GM18907 (cell line): ENCODE results near the gene DAPK3.
"Not testable (repeated sequence)": the region's sequence is repeated elsewhere in the genome, so short reads cannot be mapped to it uniquely, and the experiment has no call there.

ENCODE experiments used
- ATAC-seq: cut with Tn5 transposase; IDR thresholded peaks from one replicate; pipeline ENCODE4 v1.9.1; 2021; ENCODE audit warnings: mild to moderate bottlenecking, moderate library complexity; ENCODE audit not compliant: unreplicated experiment

The DAPK3 gene

GRCh38 chr19:3955688-3956087 lies 15.2 kb downstream of the DAPK3 start:
- no peak for ATAC-seq

GRCh38 chr19:3955276-3955675 lies 15.6 kb downstream of the DAPK3 start:
- not testable (repeated sequence) for ATAC-seq

DNA sequence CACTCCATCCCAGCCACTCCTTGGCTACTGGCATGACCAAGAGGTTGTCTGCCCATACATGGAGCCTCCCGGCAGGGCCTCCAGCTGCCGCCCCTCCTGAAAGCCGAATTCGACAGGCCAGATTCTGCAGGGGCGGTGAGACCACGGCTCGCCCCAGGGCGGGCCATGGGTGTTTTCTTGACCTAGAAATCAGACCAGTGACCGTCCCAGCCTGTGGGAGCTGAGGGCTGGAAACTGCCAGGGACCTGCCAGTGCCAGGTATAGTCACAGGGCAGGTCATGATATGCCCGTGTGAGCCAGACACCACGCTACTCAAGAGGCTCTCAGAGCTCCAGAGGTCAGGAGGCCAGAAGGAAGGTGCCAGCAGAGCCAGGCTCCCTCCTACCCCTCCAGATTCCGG lies 16.8 kb downstream of the DAPK3 start:
- ATAC-seq: no peak

- not testable (repeated sequence) for ATAC-seq
Observed at GRCh38 chr19:3952755-3953276, 18.1 kb downstream of the DAPK3 start.

DNA sequence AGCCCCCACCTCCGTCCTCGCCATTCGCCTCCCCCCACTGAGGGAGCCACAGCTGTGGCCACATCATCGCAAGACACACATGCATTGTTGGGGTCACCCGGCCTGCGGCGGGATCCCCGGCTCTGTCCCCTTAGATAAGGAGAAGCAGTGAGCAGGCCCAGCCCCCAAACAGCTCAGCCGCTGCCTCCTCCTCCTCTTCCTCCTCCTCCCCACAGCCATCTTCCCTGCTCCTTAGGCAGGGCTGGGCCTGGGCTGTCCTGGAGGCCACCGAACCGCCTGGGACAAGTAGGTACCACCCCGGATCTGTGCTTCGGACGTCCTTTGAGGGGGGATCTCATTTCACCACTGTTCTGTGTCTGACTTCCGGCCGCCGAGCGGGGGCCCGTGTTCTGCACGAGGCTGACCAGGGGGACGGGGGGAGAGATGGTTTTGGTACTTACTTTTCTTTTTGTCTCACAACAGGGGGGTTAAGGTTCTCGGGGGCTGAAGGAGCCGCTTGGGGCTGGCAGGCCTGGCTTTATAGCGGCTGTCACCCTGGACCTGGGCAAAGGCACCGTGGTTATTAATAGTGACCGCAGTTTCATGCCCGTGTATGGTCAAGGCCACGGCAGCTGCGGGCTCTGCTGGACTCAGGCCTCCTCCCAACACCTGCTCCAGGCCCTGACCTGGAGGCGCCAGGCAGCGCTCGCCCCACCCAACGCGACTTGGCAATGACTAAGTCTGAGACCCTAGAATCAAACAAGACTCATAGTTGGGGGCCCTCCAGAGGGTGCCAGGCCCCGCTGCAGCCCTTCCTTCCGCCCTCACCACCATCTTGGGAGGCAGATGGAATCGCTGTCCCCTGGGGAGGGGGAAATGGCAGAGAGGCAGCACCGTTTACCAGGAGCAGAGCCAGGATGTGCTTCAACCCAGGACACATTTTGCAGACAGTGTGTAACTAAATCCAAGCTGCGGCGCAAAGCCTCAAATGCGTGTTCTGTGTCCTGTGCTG lies 19.7 kb downstream of the DAPK3 start:
- no peak for ATAC-seq

DNA sequence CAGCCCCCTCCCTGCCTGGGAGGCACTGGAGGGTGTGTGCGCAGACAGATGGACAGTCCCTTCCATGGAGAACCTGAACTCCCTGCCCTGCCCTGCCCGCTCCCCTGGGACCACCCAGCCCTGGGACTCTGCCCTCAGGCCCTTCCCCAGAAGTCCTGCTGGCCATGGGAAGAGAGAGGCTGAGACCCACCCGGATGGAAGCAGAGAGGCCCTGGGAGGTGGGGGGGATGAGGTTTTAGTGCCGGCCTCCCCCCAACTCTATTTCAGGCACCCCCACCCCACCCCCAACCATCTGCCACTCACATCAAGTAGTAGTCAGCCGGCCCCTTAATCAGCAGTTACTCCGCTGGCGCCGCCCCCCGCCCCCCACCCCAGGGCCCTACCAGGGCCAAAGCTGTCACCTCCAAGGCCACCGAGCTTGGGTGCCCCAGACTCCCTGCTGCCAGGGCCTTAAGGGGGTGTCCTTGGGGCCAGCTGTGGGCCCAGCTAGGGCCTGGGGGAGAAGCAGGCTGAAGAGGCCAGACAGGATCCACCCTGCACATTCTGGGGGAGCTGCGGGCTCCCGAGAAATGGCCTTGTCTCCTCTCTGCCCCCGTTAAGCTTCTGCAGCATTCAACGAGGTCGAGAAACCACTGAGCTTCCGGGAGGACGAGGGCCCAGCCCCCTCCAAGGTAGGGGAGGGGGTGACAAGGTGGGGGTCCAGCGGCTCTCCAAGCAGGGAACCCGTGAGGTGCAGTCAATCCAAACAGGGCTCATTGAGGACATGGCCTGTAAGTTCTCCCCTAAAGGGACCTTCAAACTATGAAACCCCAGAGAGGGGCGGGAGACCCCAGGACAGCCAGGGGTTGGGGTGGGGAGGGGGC lies 20.7 kb downstream of the DAPK3 start:
- no peak for ATAC-seq

GRCh38 chr19:3949294-3949693 lies 21.6 kb downstream of the DAPK3 start:
- no peak for ATAC-seq

DNA sequence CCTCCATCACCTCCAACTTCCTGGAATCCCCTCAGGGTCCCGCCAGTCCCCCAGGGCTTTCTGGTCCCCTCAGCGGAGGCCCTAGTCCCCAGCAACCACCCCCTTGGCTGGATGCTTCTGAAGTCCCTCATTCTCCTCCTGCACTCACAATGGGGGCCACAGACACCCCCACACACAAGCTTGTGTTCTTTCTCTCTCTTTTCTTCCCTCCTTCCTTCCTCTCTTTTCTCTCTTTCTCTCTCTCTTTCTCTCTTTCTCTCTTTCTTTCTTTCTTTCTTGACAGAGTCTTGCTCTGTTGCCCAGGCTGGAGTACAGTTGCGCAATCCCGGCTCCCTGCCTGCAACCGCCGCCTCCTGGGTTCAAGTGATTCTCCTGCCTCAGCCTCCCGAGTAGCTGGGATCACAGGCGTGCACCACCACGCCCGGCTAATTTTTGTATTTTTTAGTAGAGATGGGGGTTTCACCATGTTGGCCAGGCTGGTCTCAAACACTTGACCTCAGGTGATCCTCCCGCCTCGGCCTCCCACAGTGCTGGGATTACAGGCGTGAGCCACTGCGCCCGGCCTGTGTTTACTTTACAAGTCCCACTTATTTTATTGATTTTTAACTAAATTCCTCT lies 23.5 kb downstream of the DAPK3 start:
- ATAC-seq: not testable (repeated sequence)

- no peak for ATAC-seq
Observed at GRCh38 chr19:3945838-3946237, 25.1 kb downstream of the DAPK3 start.

- no peak for ATAC-seq
Observed at GRCh38 chr19:3944018-3944721, 26.7 kb downstream of the DAPK3 start.

- ATAC-seq: no peak
Observed at GRCh38 chr19:3942790-3943409, 28.0 kb downstream of the DAPK3 start.

DNA sequence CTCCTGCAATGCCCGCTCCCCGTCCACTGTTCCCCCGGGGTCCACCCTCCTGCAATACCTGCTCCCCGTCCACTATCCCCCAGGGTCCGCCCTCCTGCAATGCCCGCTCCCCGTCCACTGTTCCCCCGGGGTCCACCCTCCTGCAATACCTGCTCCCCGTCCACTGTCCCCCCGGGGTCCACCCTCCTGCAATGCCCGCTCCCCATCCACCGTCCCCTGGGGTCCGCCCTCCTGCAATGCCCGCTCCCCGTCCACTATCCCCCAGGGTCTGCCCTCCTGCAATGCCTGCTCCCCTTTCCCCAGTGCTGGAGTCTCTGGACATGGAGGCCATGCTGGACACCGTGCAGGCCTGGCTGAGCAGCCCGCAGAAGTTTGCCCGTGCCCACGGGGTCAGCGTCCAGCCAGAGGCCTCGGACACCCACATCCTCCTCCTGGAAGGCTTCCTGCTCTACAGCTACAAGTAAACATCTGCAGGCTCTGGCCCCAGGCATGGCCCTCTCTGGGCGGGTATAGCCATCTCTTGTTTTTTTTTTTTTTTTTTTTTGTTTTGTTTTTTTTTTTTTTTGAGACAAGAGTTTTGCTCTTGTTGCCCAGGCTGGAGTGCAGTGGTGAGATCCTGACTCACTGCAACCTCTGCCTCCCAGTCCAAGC lies 32.5 kb downstream of the DAPK3 start:
- not testable (repeated sequence) for ATAC-seq

DNA sequence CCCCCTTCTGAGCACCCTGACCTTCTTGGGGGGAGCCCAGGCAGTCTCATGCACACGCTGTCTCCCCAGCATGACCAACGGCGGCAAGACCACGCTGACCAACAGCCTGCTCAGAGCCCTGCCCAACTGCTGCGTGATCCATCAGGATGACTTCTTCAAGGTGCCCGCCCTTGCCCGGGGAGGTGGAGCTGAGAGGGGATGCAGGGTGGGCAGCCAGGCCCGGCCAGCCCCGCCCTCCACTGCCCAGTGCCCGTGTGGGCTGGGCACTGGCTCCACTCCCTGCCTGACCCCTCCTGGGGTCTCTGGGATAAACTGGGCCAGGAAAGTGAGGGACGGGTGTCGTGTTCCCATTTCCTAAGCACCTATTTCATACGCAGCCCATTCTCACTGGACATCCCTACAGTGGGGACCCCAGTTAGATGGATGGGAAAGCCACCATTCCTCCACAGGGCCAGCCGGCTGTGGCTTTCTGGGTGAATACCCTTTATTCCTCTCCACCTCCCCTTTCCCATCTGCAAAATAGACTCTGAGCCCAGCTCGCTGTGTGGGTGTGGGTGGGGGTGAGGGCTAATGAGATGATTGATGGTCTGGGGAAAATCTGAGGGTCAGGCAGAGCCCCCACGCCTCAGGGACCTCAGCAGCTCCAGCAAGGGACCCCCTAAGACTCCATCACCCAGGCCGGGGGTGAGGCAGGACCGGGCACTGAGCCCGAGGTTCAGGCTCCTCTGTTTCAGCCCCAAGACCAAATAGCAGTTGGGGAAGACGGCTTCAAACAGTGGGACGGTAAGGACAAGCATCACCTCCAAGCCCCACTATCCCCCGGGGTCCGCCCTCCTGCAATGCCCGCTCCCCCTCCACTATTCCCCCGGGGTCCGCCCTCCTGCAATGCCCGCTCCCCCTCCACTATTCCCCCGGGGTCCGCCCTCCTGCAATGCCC lies 34.1 kb downstream of the DAPK3 start:
- no peak for ATAC-seq

DNA sequence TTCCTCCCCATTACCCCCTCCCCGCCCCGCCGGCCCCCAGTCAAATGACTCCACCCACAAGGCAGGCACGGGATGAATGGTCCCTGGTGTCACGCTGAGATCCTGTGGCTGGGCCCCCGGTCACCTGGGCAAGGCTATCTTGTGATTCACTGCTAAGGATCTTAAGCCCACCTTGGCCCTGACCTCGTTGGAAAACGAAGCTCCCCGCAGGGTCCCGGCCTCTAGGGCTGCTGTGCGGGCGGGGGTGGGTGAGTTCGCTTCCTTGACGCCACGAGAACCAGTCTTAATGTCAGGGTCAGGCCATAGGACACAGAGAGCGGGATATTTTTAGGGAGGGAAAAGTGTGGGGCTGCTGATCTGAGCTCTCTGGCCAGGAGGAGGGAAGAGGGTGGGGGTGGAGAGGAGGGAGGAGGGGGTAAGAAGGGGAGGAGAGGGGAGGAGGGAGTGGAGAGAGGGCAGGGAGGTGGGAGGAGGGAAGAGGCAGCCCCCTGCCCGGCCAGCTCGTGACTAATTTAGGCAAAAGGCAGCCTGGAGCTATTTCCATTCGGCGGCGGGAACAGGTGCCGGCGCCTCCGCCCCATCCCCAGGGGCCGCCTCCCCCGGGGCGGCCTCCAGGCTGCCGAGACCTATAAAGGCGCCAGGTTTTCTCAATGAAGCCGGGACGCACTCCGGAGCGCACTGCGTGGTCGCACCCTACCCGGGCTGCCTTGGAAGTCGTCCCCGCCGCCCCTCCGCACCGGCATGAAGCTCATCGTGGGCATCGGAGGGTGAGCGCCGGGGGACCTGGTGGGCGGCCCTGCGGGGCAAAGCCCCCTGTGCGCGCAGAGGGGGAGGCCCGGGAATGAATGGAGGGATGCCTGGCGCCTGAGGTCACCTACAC lies 37.7 kb downstream of the DAPK3 start, which contains the start of gene NMRK2:
NMRK2 (plus strand) TSS at position 139 of the 880 bp plus-strand sequence; CDS start at position 742, 603 bp downstream.
- no peak for ATAC-seq

- no peak for ATAC-seq
Observed at GRCh38 chr19:3931041-3931440, 39.9 kb downstream of the DAPK3 start.

DNA sequence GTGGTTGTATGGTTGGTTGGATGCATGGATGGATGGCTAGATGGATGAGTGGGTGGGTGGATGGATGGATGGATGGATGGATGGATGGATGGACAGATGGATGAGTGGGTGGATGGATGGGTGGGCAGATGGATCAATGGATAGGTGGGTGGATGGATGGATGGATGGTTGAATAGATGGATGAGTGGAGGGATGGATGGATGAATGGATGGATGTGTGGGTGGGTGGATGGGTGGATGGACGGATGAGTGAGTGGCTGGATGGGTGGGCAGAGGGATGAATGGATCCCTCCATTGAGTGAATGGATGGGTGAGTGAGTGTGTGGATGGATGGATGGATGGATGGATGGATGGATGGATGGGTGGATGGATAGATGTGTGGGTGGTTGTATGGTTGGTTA lies 47.0 kb downstream of the DAPK3 start:
- no peak for ATAC-seq

- no peak for ATAC-seq
Observed at GRCh38 chr19:3923096-3923758, 47.7 kb downstream of the DAPK3 start.
